Measurements from ENCODE around the gene PAQR8. TPM values are rescaled to one million over a fixed set of nuclear protein-coding genes. Genes with fewer than 3 reads are reported as not detected.

PAQR8 gene
- total and polyA plus RNA-seq, 3 experiments from 2014 or later = 10.2 to 17.9 (median 11.7) TPM

DNA sequence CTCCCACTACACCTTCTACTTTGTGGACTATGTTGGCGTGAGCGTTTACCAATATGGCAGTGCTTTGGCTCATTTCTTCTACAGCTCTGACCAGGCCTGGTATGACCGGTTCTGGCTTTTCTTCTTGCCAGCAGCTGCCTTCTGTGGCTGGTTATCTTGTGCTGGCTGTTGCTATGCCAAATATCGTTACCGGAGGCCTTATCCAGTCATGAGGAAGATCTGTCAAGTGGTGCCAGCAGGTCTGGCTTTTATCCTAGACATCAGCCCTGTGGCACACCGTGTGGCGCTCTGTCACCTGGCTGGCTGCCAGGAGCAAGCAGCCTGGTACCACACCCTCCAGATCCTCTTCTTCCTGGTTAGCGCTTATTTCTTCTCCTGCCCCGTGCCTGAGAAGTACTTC lies 41.7 kb downstream of the PAQR8 start:
- DNase-seq = no peak
- Histone ChIP-seq H3K36me3 (ENCODE audit: insufficient read depth, low read length) (peaks cover 14% of the 10 kb centered on the region), H3K9me3 (ENCODE audit: low read length) (no peaks in the 10 kb centered on the region), H3K27me3 (ENCODE audit: insufficient read depth, low read length, poor library complexity, severe bottlenecking) (no peaks in the 10 kb centered on the region), H3K4me1 (ENCODE audit: insufficient read depth, low read length) (peaks cover 30% of the 10 kb centered on the region), H3K27ac (ENCODE audit: low read depth, low read length) (no peak overlapping the region), H3K4me3 (ENCODE audit: low read length) (no peak overlapping the region)
- Mint-ChIP-seq H3K4me3 (no peak overlapping the region), H3K4me1 (peaks cover 29 to 44% (median 30%) of the 10 kb centered on the region in 3 donors), H3K27me3 (no peaks in the 10 kb centered on the region), H3K27ac (peak overlapping the region in 2 of 8 donors; percentile 17 to 23), H3K36me3 (peaks cover 6 to 38% (median 13%) of the 10 kb centered on the region in 3 donors), H3K9me3 (no peaks in the 10 kb centered on the region)
- POLR2A ChIA-PET = no interaction called here
- CTCF ChIA-PET = interaction anchor here (2.0 to 9.5 kb wide), 3 partner anchors 15 to 119 kb away, joined by 9 to 138 read pairs (median 69); partner anchors contain the start of genes MCM3 and PAQR8

DNA sequence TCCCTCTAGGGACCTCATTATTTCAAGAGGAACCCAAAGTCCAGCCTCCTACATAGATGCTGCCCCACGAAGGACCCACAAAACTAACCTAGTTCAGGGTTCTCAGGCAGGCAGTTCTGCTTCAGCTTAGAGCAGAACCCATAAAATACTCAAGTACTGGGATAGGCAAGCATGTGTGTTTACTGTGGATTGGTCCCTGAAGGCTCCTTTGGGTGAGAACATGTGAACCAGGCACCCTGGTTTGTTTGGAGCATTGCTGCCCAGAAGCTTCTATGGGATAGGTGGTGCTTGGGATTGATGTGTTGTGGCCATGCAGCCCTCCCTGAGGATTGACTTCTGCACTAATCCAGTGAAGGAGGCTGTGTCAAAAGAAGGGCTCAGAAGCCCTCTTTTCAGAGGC lies 43.3 kb downstream of the PAQR8 start:
- Mint-ChIP-seq H3K4me1 (peaks cover 13 to 32% (median 16%) of the 10 kb centered on the region in 3 donors), H3K27ac (peak overlapping the region in 3 of 8 donors; percentile 19 to 74 (median 24)), H3K36me3 (peaks cover 6 to 42% (median 13%) of the 10 kb centered on the region in 3 donors), H3K27me3 (no peaks in the 10 kb centered on the region), H3K9me3 (no peaks in the 10 kb centered on the region), H3K4me3 (no peak overlapping the region)
- CTCF ChIA-PET = interaction anchor here (1.1 to 9.5 kb wide), 3 partner anchors 41 to 172 kb away, joined by 3 to 138 read pairs (median 3); partner anchors contain the start of gene MCM3
- peaks cover 14% of the 10 kb centered on the region for H3K36me3 ChIP-seq (ENCODE audit: insufficient read depth, low read length)
- peaks cover 14% of the 10 kb centered on the region for H3K4me1 ChIP-seq (ENCODE audit: insufficient read depth, low read length)
- H3K27ac ChIP-seq (ENCODE audit: low read depth, low read length) = no peak overlapping the region
- POLR2A ChIA-PET = no interaction called here
- no peak for DNase-seq
- no peak overlapping the region for H3K4me3 ChIP-seq (ENCODE audit: low read length)
- H3K9me3 ChIP-seq (ENCODE audit: low read length) = no peaks in the 10 kb centered on the region
- no peaks in the 10 kb centered on the region for H3K27me3 ChIP-seq (ENCODE audit: insufficient read depth, low read length, poor library complexity, severe bottlenecking)

DNA sequence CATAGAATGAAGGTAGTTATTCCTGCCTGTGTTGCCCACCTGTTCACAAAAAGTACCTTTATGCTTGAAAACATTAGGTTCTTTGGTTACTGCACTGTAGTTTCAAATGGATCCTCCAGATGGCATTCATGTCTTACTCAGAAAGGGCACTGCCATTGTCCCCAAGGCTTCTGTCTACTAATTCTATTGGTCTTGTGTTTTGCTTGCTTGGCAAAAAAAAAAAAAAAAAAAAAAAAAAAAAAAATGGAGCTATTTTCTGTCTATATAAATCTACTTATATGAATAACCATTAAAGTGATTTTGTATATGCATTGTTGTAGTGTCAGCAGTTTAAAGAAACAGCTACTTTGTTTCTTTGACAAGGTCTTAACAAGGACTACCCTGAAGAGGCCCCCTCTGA lies 45.5 kb downstream of the PAQR8 start:
- no peaks in the 10 kb centered on the region for H3K27me3 Mint-ChIP-seq
- peak overlapping the region in 1 of 8 donors; percentile 1 for H3K27ac Mint-ChIP-seq
- ChIA-PET POLR2A (interaction anchor here (0.6 to 1.2 kb wide), 4 partner anchors 93 to 242 kb away, joined by 3 to 5 read pairs (median 4); partner anchors contain the start of gene MCM3), CTCF (interaction anchor here (0.7 to 1.8 kb wide), 11 partner anchors 8 to 262 kb away, joined by 3 to 7 read pairs (median 4); partner anchors contain the start of genes MCM3 and PAQR8)
- peak in 2 of 5 donors; percentile 32 to 38 for DNase-seq
- no peak overlapping the region for H3K4me3 Mint-ChIP-seq
- peaks cover 4 to 22% (median 7%) of the 10 kb centered on the region in 3 donors for H3K4me1 Mint-ChIP-seq
- no peaks in the 10 kb centered on the region for H3K9me3 Mint-ChIP-seq
- peaks cover 6 to 41% (median 13%) of the 10 kb centered on the region in 3 donors for H3K36me3 Mint-ChIP-seq
- Histone ChIP-seq H3K9me3 (ENCODE audit: low read length) (no peaks in the 10 kb centered on the region), H3K4me3 (ENCODE audit: low read length) (no peak overlapping the region), H3K36me3 (ENCODE audit: insufficient read depth, low read length) (peaks cover 14% of the 10 kb centered on the region), H3K4me1 (ENCODE audit: insufficient read depth, low read length) (no peaks in the 10 kb centered on the region), H3K27me3 (ENCODE audit: insufficient read depth, low read length, poor library complexity, severe bottlenecking) (no peaks in the 10 kb centered on the region), H3K27ac (ENCODE audit: low read depth, low read length) (no peak overlapping the region)

DNA sequence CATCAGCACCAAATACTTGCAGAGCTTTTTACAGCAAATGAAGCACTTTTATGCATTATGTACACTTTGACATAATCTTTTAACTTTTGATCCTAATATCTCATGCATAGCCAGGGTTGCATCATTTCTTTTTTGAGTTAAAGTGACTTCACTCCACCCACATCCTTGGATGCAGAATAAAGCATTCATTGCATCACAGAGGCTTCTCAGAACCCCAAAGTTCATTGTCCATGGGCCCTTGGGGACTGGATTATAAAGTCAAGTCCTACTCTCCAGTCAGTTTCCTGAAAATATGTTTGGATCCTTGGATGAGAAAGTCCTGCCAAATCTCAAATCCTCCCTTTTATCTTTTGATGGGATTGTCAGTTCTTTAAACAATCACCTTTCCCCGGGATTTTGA lies 47.5 kb downstream of the PAQR8 start:
- DNase-seq = no peak
- CTCF ChIA-PET = interaction anchor here (0.7 to 1.1 kb wide), 2 partner anchors 123 to 127 kb away, joined by 3 read pairs; no protein-coding TSS in a partner anchor
- Histone ChIP-seq H3K27ac (ENCODE audit: low read depth, low read length) (no peak overlapping the region), H3K9me3 (ENCODE audit: low read length) (no peaks in the 10 kb centered on the region), H3K4me3 (ENCODE audit: low read length) (no peak overlapping the region), H3K27me3 (ENCODE audit: insufficient read depth, low read length, poor library complexity, severe bottlenecking) (no peaks in the 10 kb centered on the region), H3K36me3 (ENCODE audit: insufficient read depth, low read length) (peaks cover 2% of the 10 kb centered on the region), H3K4me1 (ENCODE audit: insufficient read depth, low read length) (no peaks in the 10 kb centered on the region)
- no peaks in the 10 kb centered on the region for H3K27me3 Mint-ChIP-seq
- POLR2A ChIA-PET = no interaction called here
- no peak overlapping the region for H3K4me3 Mint-ChIP-seq
- no peaks in the 10 kb centered on the region for H3K9me3 Mint-ChIP-seq
- peaks cover 0 to 21% (median 4%) of the 10 kb centered on the region in 3 donors for H3K36me3 Mint-ChIP-seq
- peak overlapping the region in 4 of 8 donors; percentile 3 to 40 (median 30) for H3K27ac Mint-ChIP-seq
- H3K4me1 Mint-ChIP-seq = peaks cover 3 to 18% (median 8%) of the 10 kb centered on the region in 3 donors

DNA sequence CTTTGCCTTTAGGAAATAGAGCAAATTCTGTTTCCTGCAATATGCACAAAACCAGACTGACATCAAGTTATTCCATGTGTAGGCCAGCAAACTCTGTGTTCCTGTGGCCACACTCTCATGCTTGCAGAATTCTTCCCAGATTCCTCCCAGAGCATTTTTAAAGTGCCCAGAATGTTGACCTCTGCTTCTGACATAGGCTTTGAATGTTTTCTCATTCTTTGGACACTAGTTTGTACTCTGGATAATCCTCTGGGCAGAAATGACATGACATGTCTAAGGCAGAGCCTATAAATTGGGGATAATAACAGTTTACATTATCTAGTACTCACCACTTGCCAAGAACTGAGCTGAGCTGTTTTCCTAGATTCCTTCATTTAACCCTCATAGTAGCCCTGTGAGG lies 49.0 kb downstream of the PAQR8 start:
- peaks cover 5 to 22% (median 12%) of the 10 kb centered on the region in 3 donors for H3K4me1 Mint-ChIP-seq
- no peaks in the 10 kb centered on the region for H3K27me3 Mint-ChIP-seq
- POLR2A ChIA-PET = no interaction called here
- CTCF ChIA-PET = interaction anchor here (1.7 to 1.8 kb wide), 2 partner anchors 124 to 126 kb away, joined by 4 to 5 read pairs; partner anchors contain the start of gene MCM3
- Histone ChIP-seq H3K4me3 (ENCODE audit: low read length) (no peak overlapping the region), H3K4me1 (ENCODE audit: insufficient read depth, low read length) (no peaks in the 10 kb centered on the region), H3K9me3 (ENCODE audit: low read length) (no peaks in the 10 kb centered on the region), H3K27me3 (ENCODE audit: insufficient read depth, low read length, poor library complexity, severe bottlenecking) (no peaks in the 10 kb centered on the region), H3K27ac (ENCODE audit: low read depth, low read length) (no peak overlapping the region), H3K36me3 (ENCODE audit: insufficient read depth, low read length) (no peaks in the 10 kb centered on the region)
- H3K36me3 Mint-ChIP-seq = peaks cover 0 to 6% (median 2%) of the 10 kb centered on the region in 3 donors
- H3K4me3 Mint-ChIP-seq = no peak overlapping the region
- peak overlapping the region in 3 of 8 donors; percentile 19 to 90 (median 40) for H3K27ac Mint-ChIP-seq
- no peak for DNase-seq
- H3K9me3 Mint-ChIP-seq = no peaks in the 10 kb centered on the region

DNA sequence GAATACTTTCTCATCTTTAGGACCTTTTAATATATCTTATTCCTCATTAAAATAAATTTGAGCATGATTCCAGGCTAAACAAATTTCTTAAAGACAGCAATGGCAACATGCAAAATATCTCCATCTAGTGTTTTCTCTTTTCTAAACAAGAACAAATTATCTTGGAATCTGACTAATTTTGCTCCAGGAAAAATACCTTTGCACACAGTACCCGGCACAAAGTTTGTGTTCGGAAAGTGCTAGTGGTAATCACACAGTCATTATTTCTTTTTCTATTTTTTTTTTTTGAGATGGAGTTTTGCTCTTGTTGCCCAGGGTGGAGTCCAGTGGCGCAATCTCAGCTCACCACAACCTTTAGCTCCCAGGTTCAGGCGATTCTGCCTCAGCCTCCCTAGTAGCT lies 50.0 kb downstream of the PAQR8 start:
- no peak for DNase-seq
- Mint-ChIP-seq H3K4me1 (peaks cover 8 to 29% (median 19%) of the 10 kb centered on the region in 3 donors), H3K27me3 (no peaks in the 10 kb centered on the region), H3K27ac (peak overlapping the region in 2 of 8 donors; percentile 3 to 14), H3K36me3 (peaks cover 0 to 5% (median 0%) of the 10 kb centered on the region in 3 donors), H3K9me3 (no peaks in the 10 kb centered on the region), H3K4me3 (no peak overlapping the region)
- Histone ChIP-seq H3K4me3 (ENCODE audit: low read length) (no peak overlapping the region), H3K4me1 (ENCODE audit: insufficient read depth, low read length) (peaks cover 9% of the 10 kb centered on the region), H3K9me3 (ENCODE audit: low read length) (no peaks in the 10 kb centered on the region), H3K27me3 (ENCODE audit: insufficient read depth, low read length, poor library complexity, severe bottlenecking) (no peaks in the 10 kb centered on the region), H3K36me3 (ENCODE audit: insufficient read depth, low read length) (no peaks in the 10 kb centered on the region), H3K27ac (ENCODE audit: low read depth, low read length) (no peak overlapping the region)
- POLR2A ChIA-PET = no interaction called here
- CTCF ChIA-PET = interaction anchor here (1.3 to 1.9 kb wide), 2 partner anchors 126 to 240 kb away, joined by 3 to 4 read pairs; no protein-coding TSS in a partner anchor

DNA sequence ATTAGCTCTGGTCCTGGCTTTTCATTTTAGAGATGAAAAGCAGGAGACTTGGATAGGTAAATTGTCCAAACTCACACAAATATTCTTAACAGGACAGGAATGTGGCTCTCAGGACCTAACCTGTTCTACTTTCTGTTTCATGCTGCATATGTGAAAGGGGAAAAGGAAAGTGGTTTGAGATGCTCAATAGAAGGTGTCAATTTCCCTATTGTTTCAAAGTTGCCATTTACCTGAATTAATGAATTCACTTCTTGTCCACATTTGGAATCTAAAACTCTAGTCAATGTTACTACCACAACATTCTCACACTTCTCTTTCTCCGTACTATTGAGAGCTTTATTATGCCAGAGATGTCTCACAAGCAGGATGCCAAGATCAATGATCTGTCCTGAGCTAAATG lies 53.4 kb downstream of the PAQR8 start:
- Mint-ChIP-seq H3K36me3 (no peaks in the 10 kb centered on the region), H3K9me3 (no peaks in the 10 kb centered on the region), H3K27ac (peak overlapping the region in 1 of 8 donors; percentile 61), H3K4me1 (peaks cover 14 to 27% (median 22%) of the 10 kb centered on the region in 3 donors), H3K4me3 (no peak overlapping the region), H3K27me3 (peaks cover 0 to 3% of the 10 kb centered on the region in 2 donors)
- no peak overlapping the region for H3K27ac ChIP-seq (ENCODE audit: low read depth, low read length)
- no peaks in the 10 kb centered on the region for H3K9me3 ChIP-seq (ENCODE audit: low read length)
- peaks cover 17% of the 10 kb centered on the region for H3K4me1 ChIP-seq (ENCODE audit: insufficient read depth, low read length)
- no peak for DNase-seq
- H3K36me3 ChIP-seq (ENCODE audit: insufficient read depth, low read length) = no peaks in the 10 kb centered on the region
- ChIA-PET POLR2A (interaction anchor here (1.1 kb wide), 1 partner anchor 17 kb away, joined by 3 read pairs; no protein-coding TSS in a partner anchor), CTCF (interaction anchor here (0.8 to 5.7 kb wide), 8 partner anchors 10 to 247 kb away, joined by 3 to 40 read pairs (median 4); no protein-coding TSS in a partner anchor)
- H3K4me3 ChIP-seq (ENCODE audit: low read length) = no peak overlapping the region
- H3K27me3 ChIP-seq (ENCODE audit: insufficient read depth, low read length, poor library complexity, severe bottlenecking) = no peaks in the 10 kb centered on the region

Data from CD8-positive, alpha-beta memory T cell (primary cell).